Caco-2 (cell line): ENCODE data around the gene HMG20A. TPM values are rescaled to one million over a fixed set of nuclear protein-coding genes. Genes with fewer than 3 reads are reported as not detected.

Experiments used
- BruUV-seq: library from RNA; stranded (reverse); fragments of 400-500 nt; replicated peaks from 2 replicates; lab custom pipeline; 2021; lab: Mats Ljungman, UMichigan
- CTCF ChIA-PET: fragments of 300-600 bp; sonication (Branson Sonifier 250); formaldehyde crosslinking; loops from one replicate; lab custom pipeline; 2022; ENCODE audit warnings: antibody characterized with exemption; lab: Charles Lee
- POLR2A ChIA-PET: fragments of 300-600 bp; sonication (Branson Sonifier 250); formaldehyde crosslinking; loops from one replicate; lab custom pipeline; 2022; ENCODE audit warnings: antibody characterized with exemption; lab: Charles Lee
- DNase-seq, 2 experiments: peaks; one replicate each; pipeline versions ENCODE4 v3.0.0 to v3.0.0-alpha.2; 2020 to 2022
- H3K27me3 ChIP-seq: replicated peaks from 2 replicates; pipeline ENCODE4 v1.6.0; 2011; ENCODE audit warnings: low read length; ENCODE audit not compliant: control insufficient read depth, insufficient read depth
- H3K36me3 ChIP-seq: 2 replicates; pipeline ENCODE4 v1.5.1; 2011; ENCODE audit warnings: low read length; ENCODE audit not compliant: control insufficient read depth, insufficient read depth
- H3K4me1 ChIP-seq: fragments of 250-450 bp; sonication (Bioruptor Pico); 2 replicates; pipeline ENCODE4 v1.5.1; 2020; ENCODE audit warnings: mild to moderate bottlenecking
- H3K4me3 ChIP-seq: 2 replicates; pipeline ENCODE4 v1.5.1; 2011; ENCODE audit warnings: low read depth, mild to moderate bottlenecking, control low read depth, low read length
- H3K9me3 ChIP-seq: fragments of 250-450 bp; sonication (Bioruptor Pico); 2 replicates; pipeline ENCODE4 v1.5.1; 2020; ENCODE audit warnings: mild to moderate bottlenecking, moderate library complexity
- H3K27ac Mint-ChIP-seq: one replicate; pipeline ENCODE4 v1.8.0; 2022; ENCODE audit warnings: mixed read lengths; ENCODE audit not compliant: unreplicated experiment
- H3K27me3 Mint-ChIP-seq: one replicate; pipeline ENCODE4 v1.8.0; 2022; ENCODE audit warnings: mixed read lengths; ENCODE audit not compliant: insufficient read depth, unreplicated experiment
- H3K36me3 Mint-ChIP-seq: one replicate; pipeline ENCODE4 v1.8.0; 2022; ENCODE audit warnings: mild to moderate bottlenecking, mixed read lengths; ENCODE audit not compliant: insufficient read depth, unreplicated experiment
- H3K4me1 Mint-ChIP-seq: one replicate; pipeline ENCODE4 v1.8.0; 2022; ENCODE audit warnings: low read depth, mixed read lengths; ENCODE audit not compliant: unreplicated experiment
- H3K4me3 Mint-ChIP-seq: one replicate; pipeline ENCODE4 v1.8.0; 2022; ENCODE audit warnings: mild to moderate bottlenecking, moderate library complexity, mixed read lengths; ENCODE audit not compliant: unreplicated experiment
- H3K9me3 Mint-ChIP-seq: one replicate; pipeline ENCODE4 v1.8.0; 2022; ENCODE audit warnings: mixed read lengths; ENCODE audit not compliant: unreplicated experiment
- CTCF ChIP-seq, 2 experiments: fragments of 200-600 bp in 1 of 2; IDR thresholded peaks; 1 replicate in 1 of 2; 2 replicates in 1 of 2; pipeline versions ENCODE4 v1.5.1 to v1.8.0; 2011 to 2022; ENCODE audit warnings: antibody characterized with exemption in 1 of 2, control low read depth in 1 of 2, inconsistent platforms in 1 of 2, low read depth in 1 of 2, low read length in 1 of 2, mild to moderate bottlenecking in 1 of 2, moderate library complexity in 1 of 2; ENCODE audit not compliant: insufficient read depth in 1 of 2, severe bottlenecking in 1 of 2, unreplicated experiment in 1 of 2
- intact Hi-C: fragments of 100-400 bp; cut with micrococcal nuclease; formaldehyde crosslinking; loops from one replicate; pipeline ENCODE4 v1.10.0; 2022; ENCODE audit not compliant: unreplicated experiment
- total RNA-seq: library from RNA; stranded (reverse); gene quantifications from 2 replicates; pipeline ENCODE4 v1.2.3, GENCODE V29; 2022

The HMG20A gene
- total RNA-seq, 1 experiment from 2014 or later, result 34.0 TPM

- DNase-seq, result no peak
- H3K4me1 Mint-ChIP-seq, result peaks cover 19% of the 10 kb centered on the region
- H3K9me3 Mint-ChIP-seq, result no peaks in the 10 kb centered on the region
- H3K27me3 Mint-ChIP-seq, result no peaks in the 10 kb centered on the region
- intact Hi-C loops, result no loop called here
- ChIA-PET POLR2A (no interaction called here), CTCF (no interaction called here)
- Histone ChIP-seq H3K4me1 (no peaks in the 10 kb centered on the region), H3K4me3 (no peak overlapping the region), H3K9me3 (no peaks in the 10 kb centered on the region), H3K36me3 (no peaks in the 10 kb centered on the region), H3K27me3 (no peaks in the 10 kb centered on the region)
- TF ChIP-seq CTCF (IDR thresholded peaks at IDR 0.05; ENCODE audit: insufficient read depth in 1 of 2, low read depth in 1 of 2, low read length in 1 of 2, severe bottlenecking in 1 of 2, unreplicated experiment in 1 of 2), result no peak
- no TSS peak for BruUV-seq
- peaks cover 6% of the 10 kb centered on the region for H3K36me3 Mint-ChIP-seq
- H3K27ac Mint-ChIP-seq, result no peak overlapping the region
- no peak overlapping the region for H3K4me3 Mint-ChIP-seq
Observed at GRCh38 chr15:77454951-77455350, 34.3 kb downstream of the HMG20A start.

- Mint-ChIP-seq H3K27me3 (no peaks in the 10 kb centered on the region), H3K27ac (no peak overlapping the region), H3K4me3 (no peak overlapping the region), H3K4me1 (peaks cover 19% of the 10 kb centered on the region), H3K36me3 (peaks cover 13% of the 10 kb centered on the region), H3K9me3 (no peaks in the 10 kb centered on the region)
- Histone ChIP-seq H3K4me1 (no peaks in the 10 kb centered on the region), H3K9me3 (no peaks in the 10 kb centered on the region), H3K36me3 (no peaks in the 10 kb centered on the region), H3K27me3 (no peaks in the 10 kb centered on the region), H3K4me3 (no peak overlapping the region)
- CTCF ChIA-PET, result no interaction called here
- no TSS peak for BruUV-seq
- DNase-seq, result no peak
- TF ChIP-seq CTCF (IDR thresholded peaks at IDR 0.05; ENCODE audit: insufficient read depth in 1 of 2, low read depth in 1 of 2, low read length in 1 of 2, severe bottlenecking in 1 of 2, unreplicated experiment in 1 of 2), result no peak
- intact Hi-C loops, result no loop called here
- POLR2A ChIA-PET, result no interaction called here
Observed at GRCh38 chr15:77455696-77456321, 35.1 kb downstream of the HMG20A start.

- ChIA-PET POLR2A (no interaction called here), CTCF (no interaction called here)
- no peaks in the 10 kb centered on the region for H3K4me1 ChIP-seq
- peaks cover 19% of the 10 kb centered on the region for H3K4me1 Mint-ChIP-seq
- no peak for DNase-seq
- H3K9me3 Mint-ChIP-seq, result no peaks in the 10 kb centered on the region
- no peaks in the 10 kb centered on the region for H3K9me3 ChIP-seq
- H3K36me3 Mint-ChIP-seq, result peaks cover 17% of the 10 kb centered on the region
- no peak overlapping the region for H3K4me3 ChIP-seq
- H3K4me3 Mint-ChIP-seq, result no peak overlapping the region
- no peak overlapping the region for H3K27ac Mint-ChIP-seq
- BruUV-seq, result no TSS peak
- no peak for TF ChIP-seq CTCF (IDR thresholded peaks at IDR 0.05; ENCODE audit: insufficient read depth in 1 of 2, low read depth in 1 of 2, low read length in 1 of 2, severe bottlenecking in 1 of 2, unreplicated experiment in 1 of 2)
- H3K36me3 ChIP-seq, result no peaks in the 10 kb centered on the region
- no peaks in the 10 kb centered on the region for H3K27me3 ChIP-seq
- H3K27me3 Mint-ChIP-seq, result no peaks in the 10 kb centered on the region
- intact Hi-C loops, result no loop called here
Observed at GRCh38 chr15:77456746-77457145, 36.1 kb downstream of the HMG20A start.
